K562 (cell line): Measurements from ENCODE around the gene TSC22D2. TPM values are rescaled to one million over a fixed set of nuclear protein-coding genes. Genes with fewer than 3 reads are reported as not detected.
A peak's percentile ranks its signal among the peaks of the same experiment; 100 is the strongest.

Source experiments
- ATAC-seq: fragments of 200-7000 bp; cut with Tn5 transposase; 3 replicates; pipeline ENCODE4 v1.9.1; 2020; ENCODE audit warnings: moderate library complexity
- BruUV-seq: library from RNA; stranded (reverse); fragments of 400-500 nt; replicated peaks from 2 replicates; lab custom pipeline; 2021; lab: Mats Ljungman, UMichigan
- CTCF ChIA-PET: fragments of 300-600 bp; formaldehyde crosslinking; extraction: SDS; loops from one replicate; lab custom pipeline; 2021; ENCODE audit warnings: low intra/inter-chr PET ratio; lab: Yijun Ruan, JAX
- POLR2A ChIA-PET: fragments of 300-600, 350-650 bp; sonication (Branson Sonifier 250); formaldehyde crosslinking; extraction: SDS; loops from one replicate; lab custom pipeline; 2021; ENCODE audit warnings: antibody characterized with exemption, inconsistent platforms; lab: Yijun Ruan, JAX
- DNase-seq, 4 experiments: peaks; one replicate each; pipeline versions ENCODE4 v3.0.0 to v3.0.0-alpha.2; 2011 to 2018; ENCODE audit warnings: low spot score in 3 of 4, mixed read lengths in 3 of 4; ENCODE audit errors: extremely low read depth in 1 of 4
- FAIRE-seq: peaks from 2 replicates; lab custom pipeline; 2011; peaks lifted over from hg19 to GRCh38; lab: Jason Lieb, UNC
- H2AFZ ChIP-seq: 2 replicates; pipeline ENCODE4 v1.6.0; 2011; ENCODE audit warnings: low read depth, low read length, control low read depth, inconsistent platforms
- H3K27ac ChIP-seq: fragments of 200-600 bp; 3 replicates; pipeline ENCODE4 v1.8.0; 2011; ENCODE audit warnings: low read depth, mild to moderate bottlenecking, control low read depth, inconsistent platforms, low read length, moderate library complexity, mixed read lengths; ENCODE audit errors: extremely low read depth
- H3K27me3 ChIP-seq, 2 experiments: fragments of 300-600 bp in 1 of 2; 2 replicates in 1 of 2; 3 replicates in 1 of 2; pipeline versions ENCODE4 v1.6.0 to v1.8.0; 2011; ENCODE audit warnings: inconsistent platforms in 2 of 2, low read length in 2 of 2, mild to moderate bottlenecking in 1 of 2, mixed read lengths in 1 of 2, moderate library complexity in 1 of 2; ENCODE audit not compliant: control insufficient read depth in 2 of 2, insufficient read depth in 2 of 2
- H3K36me3 ChIP-seq: fragments of 300-600 bp; 3 replicates; pipeline ENCODE4 v1.8.0; 2011; ENCODE audit warnings: mild to moderate bottlenecking, low read length, inconsistent platforms; ENCODE audit not compliant: control insufficient read depth, insufficient read depth
- H3K4me1 ChIP-seq, 2 experiments: fragments of 200-600 bp in 1 of 2; replicated peaks in 1 of 2; 2 replicates in 1 of 2; 3 replicates in 1 of 2; pipeline versions ENCODE4 v1.5.1 to v1.8.0; 2011; ENCODE audit warnings: inconsistent platforms in 2 of 2, low read length in 2 of 2, mild to moderate bottlenecking in 1 of 2, mixed read lengths in 1 of 2, moderate library complexity in 1 of 2; ENCODE audit not compliant: control insufficient read depth in 2 of 2, insufficient read depth in 2 of 2
- H3K4me2 ChIP-seq: 2 replicates; pipeline ENCODE4 v1.6.1; 2011; ENCODE audit warnings: low read length, control low read depth, inconsistent platforms, mixed read lengths; ENCODE audit not compliant: insufficient read depth
- H3K4me3 ChIP-seq: fragments of 200-600 bp; sonication (generic), shearing (Covaris generic); 2 replicates; pipeline ENCODE4 v1.5.1; 2016; ENCODE audit warnings: control low read depth, inconsistent platforms
- H3K79me2 ChIP-seq: fragments of 200-600 bp; 3 replicates; pipeline ENCODE4 v1.8.0; 2011; ENCODE audit warnings: low read length, inconsistent platforms; ENCODE audit not compliant: control insufficient read depth, insufficient read depth
- H3K9ac ChIP-seq, 2 experiments: 2 replicates each; pipeline versions ENCODE4 v1.6.0 to v1.6.1; 2011; ENCODE audit warnings: low read depth in 2 of 2, low read length in 2 of 2, control low read depth in 1 of 2, inconsistent platforms in 1 of 2, mild to moderate bottlenecking in 1 of 2, mixed read lengths in 1 of 2; ENCODE audit not compliant: insufficient read depth in 1 of 2
- H3K9me1 ChIP-seq: one replicate; pipeline ENCODE4 v1.6.0; 2011; ENCODE audit warnings: inconsistent platforms, mild to moderate bottlenecking, low read length, moderate library complexity; ENCODE audit not compliant: control insufficient read depth, insufficient read depth
- H3K9me3 ChIP-seq: replicated peaks from 2 replicates; pipeline ENCODE4 v1.5.1; 2011; ENCODE audit warnings: low read depth, low read length, inconsistent platforms; ENCODE audit not compliant: control insufficient read depth, insufficient read depth
- H4K20me1 ChIP-seq: replicated peaks from 2 replicates; pipeline ENCODE4 v1.6.1; 2011; ENCODE audit warnings: low read length, inconsistent platforms, mixed read lengths; ENCODE audit not compliant: control insufficient read depth, insufficient read depth
- ARID2 ChIP-seq: fragments of 450-650 bp; IDR thresholded peaks from 2 replicates; pipeline ENCODE4 v1.6.1; 2017; ENCODE audit warnings: antibody characterized with exemption, mild to moderate bottlenecking
- ARNT ChIP-seq, 2 experiments: fragments of 450-650 bp; IDR thresholded peaks; 2 replicates each; pipeline ENCODE4 v1.6.1; 2016; ENCODE audit warnings: mild to moderate bottlenecking in 1 of 2
- BCL6 ChIP-seq: fragments of 250-450 bp; sonication (Bioruptor Pico); IDR thresholded peaks from 2 replicates; pipeline ENCODE4 v1.4.0; 2020
- BRF1 ChIP-seq: IDR thresholded peaks from 3 replicates; pipeline ENCODE4 v1.6.1; 2011; ENCODE audit warnings: borderline replicate concordance, mild to moderate bottlenecking; ENCODE audit not compliant: insufficient read length; ENCODE audit errors: extremely low read depth
- CTCFL ChIP-seq: IDR thresholded peaks from 2 replicates; pipeline ENCODE4 v1.6.1; 2011; ENCODE audit warnings: borderline replicate concordance, low read depth, mild to moderate bottlenecking, moderate library complexity, low read length; ENCODE audit not compliant: insufficient read depth, poor library complexity, severe bottlenecking
- EP300 ChIP-seq: IDR thresholded peaks from 2 replicates; pipeline ENCODE4 v1.6.1; 2012; ENCODE audit warnings: low read length, improper control_type of control experiment
- FUS ChIP-seq: fragments of 200-400 bp; formaldehyde crosslinking; optimal IDR thresholded peaks from 2 replicates; pipeline ENCODE3; 2017; ENCODE audit warnings: low read depth, low read length
- MCM7 ChIP-seq, 2 experiments: fragments of 450-650 bp; IDR thresholded peaks; 2 replicates each; pipeline ENCODE4 v1.6.1; 2016 to 2018
- MLX ChIP-seq, 2 experiments: fragments of 450-650 bp in 1 of 2; sonication (generic) in 1 of 2; formaldehyde crosslinking; conservative IDR thresholded peaks; 2 replicates each; pipeline versions ENCODE4 v1.4.0 to v1.8.1; 2020 to 2022; ENCODE audit warnings: mild to moderate bottlenecking in 1 of 2, missing genetic modification reagents in 1 of 2
- NR2F6 ChIP-seq: fragments of 450-650 bp; formaldehyde crosslinking; IDR thresholded peaks from 2 replicates; pipeline ENCODE4 v1.4.0; 2020; ENCODE audit warnings: mild to moderate bottlenecking
- SMAD4 ChIP-seq: fragments of 250-450 bp; sonication (Bioruptor Pico); conservative IDR thresholded peaks from 2 replicates; pipeline ENCODE4 v1.8.0; 2021; ENCODE audit warnings: inconsistent platforms, mild to moderate bottlenecking, moderate library complexity
- STAT5A ChIP-seq: IDR thresholded peaks from 2 replicates; pipeline ENCODE4 v1.6.1; 2012; ENCODE audit warnings: low read length, inconsistent platforms, borderline replicate concordance
- TBL1XR1 ChIP-seq, 2 experiments: IDR thresholded peaks; 2 replicates each; pipeline ENCODE4 v1.6.1; 2012; ENCODE audit warnings: improper control_type of control experiment in 2 of 2, low read length in 2 of 2, mild to moderate bottlenecking in 1 of 2
- THRA ChIP-seq: fragments of 450-650 bp; IDR thresholded peaks from 2 replicates; pipeline ENCODE4 v1.6.1; 2017; ENCODE audit warnings: mild to moderate bottlenecking, moderate library complexity
- ZNF253 ChIP-seq: fragments of 250-450 bp; sonication (Bioruptor Pico); conservative IDR thresholded peaks from 2 replicates; pipeline ENCODE4 v1.6.1; 2021; ENCODE audit warnings: mild to moderate bottlenecking
- ZNF668 ChIP-seq: fragments of 250-450 bp; sonication (Bioruptor Pico); IDR thresholded peaks from 2 replicates; pipeline ENCODE4 v1.8.0; 2022; ENCODE audit warnings: mild to moderate bottlenecking, inconsistent platforms
- ZSCAN29 ChIP-seq: fragments of 450-650 bp; IDR thresholded peaks from 2 replicates; pipeline ENCODE4 v1.6.1; 2017
- WGBS: fragments of 100-300 bp; shearing (Covaris generic); methylation state at CpG from one replicate; pipeline ENCODE4 v1.1.6; 2016; ENCODE audit warnings: low coverage, mixed read lengths; ENCODE audit not compliant: insufficient coverage; ENCODE audit errors: missing lambda C conversion rate; 5-methylcytosine and 5-hydroxymethylcytosine counted together
- in situ Hi-C: fragments of 300-500 bp; cut with MboI; formaldehyde crosslinking; loops from 4 replicates; pipeline ENCODE4 v1.15.0; 2018; ENCODE audit warnings: inconsistent platforms, mixed read lengths
- intact Hi-C: fragments of 100-400 bp; cut with micrococcal nuclease; formaldehyde crosslinking; loops from 2 replicates; pipeline ENCODE4 v1.14.2; 2022
- polyA plus RNA-seq, 8 experiments: library from polyadenylated mRNA; depleted of rRNA in 4 of 8; stranded (reverse) in 5 of 8; unstranded in 3 of 8; fragments of >200 nt; fragmentation: Nextera tagmentation in 2 of 8; fragmentation: Illumina TruSeq in 1 of 8; extraction: Ambion mirVana in 2 of 8; extraction: Trizol in 1 of 8; gene quantifications; 2 replicates each; pipeline versions ENCODE4 v1.2.1 to v1.2.3, GENCODE V29; 2011 to 2014; ENCODE audit warnings: inconsistent platforms in 1 of 8, missing spikeins in 1 of 8
- total RNA-seq, 7 experiments: library from RNA; depleted of rRNA in 6 of 7; stranded (reverse); fragments of >200 nt in 6 of 7; fragmentation: Illumina TruSeq in 2 of 7; extraction: Trizol in 2 of 7; gene quantifications; 2 replicates each; pipeline versions ENCODE4 v1.2.1 to v1.2.3, GENCODE V29; 2011 to 2021; ENCODE audit warnings: low replicate concordance in 1 of 7

Gene TSC22D2
- total and polyA plus RNA-seq, 9 of the 15 experiments (the other 6 are each of a cell fraction or from before 2014, with no cell fraction given) = 5.5 to 44.0 (median 19.3) TPM

GRCh38 chr3:150495563-150496168 lies 87.6 kb downstream of the TSC22D2 start:
- Histone ChIP-seq H3K4me1 (peaks cover 0 to 26% of the 10 kb centered on the region in 2 experiments; a peak in 4 of 5 replicates), H3K27ac (peak overlapping the region; percentile 70; the same call in 1 of the 3 replicates), H3K9me1 (no peaks in the 10 kb centered on the region), H2AFZ (peak overlapping the region; percentile 92), H3K36me3 (no peaks in the 10 kb centered on the region), H3K9me3 (peaks cover 3% of the 10 kb centered on the region; the same call in 1 of the 2 replicates), H3K4me2 (no peak overlapping the region), H3K27me3 (no peaks in the 10 kb centered on the region), H4K20me1 (no peaks in the 10 kb centered on the region), H3K4me3 (no peak overlapping the region), H3K79me2 (no peaks in the 10 kb centered on the region), H3K9ac (no peak overlapping the region)
- BruUV-seq = no TSS peak
- in situ Hi-C loops = no loop called here
- ChIA-PET POLR2A (interaction anchor here (0.6 to 1.7 kb wide), 3 partner anchors 81 to 385 kb away, joined by 3 to 10 read pairs (median 4); partner anchors contain the start of gene TSC22D2), CTCF (interaction anchor here (0.5 to 2.3 kb wide), 9 partner anchors 82 to 529 kb away, joined by 3 to 26 read pairs (median 5); no protein-coding TSS in a partner anchor)
- FAIRE-seq (no peak), DNase-seq (peak; percentile 44 to 72 (median 50)), ATAC-seq (peak; percentile 81)
- intact Hi-C loops = loop anchor here (1.0 to 10.0 kb wide), 8 partner anchors 45 to 561 kb away; no protein-coding TSS in a partner anchor
- WGBS = 6% methylated on average over 2 of the region's 2 CpGs
- TF ChIP-seq EP300 (no peak), BCL6 (CRISPR knock-in tag) (no peak), NR2F6 (CRISPR knock-in tag) (no peak), FUS (no peak), STAT5A (no peak), THRA (no peak), TBL1XR1 (IDR thresholded peaks at IDR 0.05; ENCODE audit: low read length in 2 of 2) (peak in 1 of 2 experiments; percentile 9; a peak in 1 of 4 replicates), MLX (CRISPR knock-in tag; conservative IDR thresholded peaks at IDR 0.05) (no peak), BRF1 (no peak), SMAD4 (CRISPR knock-in tag) (no peak), ARID2 (peak; percentile 74), ZNF668 (no peak), MCM7 (IDR thresholded peaks at IDR 0.05) (no peak), CTCFL (no peak), ZNF253 (CRISPR knock-in tag) (no peak), ARNT (IDR thresholded peaks at IDR 0.05) (0 out of 4 replicates have a peak, but pooled peaks of 1 of the 2 experiments have one; percentile 40), ZSCAN29 (no peak)
